ENCODE data around the gene ANAPC10.
"Not testable (repeated sequence)": the region's sequence is repeated elsewhere in the genome, so short reads cannot be mapped to it uniquely, and the experiment has no call there.

Gene ANAPC10

DNA sequence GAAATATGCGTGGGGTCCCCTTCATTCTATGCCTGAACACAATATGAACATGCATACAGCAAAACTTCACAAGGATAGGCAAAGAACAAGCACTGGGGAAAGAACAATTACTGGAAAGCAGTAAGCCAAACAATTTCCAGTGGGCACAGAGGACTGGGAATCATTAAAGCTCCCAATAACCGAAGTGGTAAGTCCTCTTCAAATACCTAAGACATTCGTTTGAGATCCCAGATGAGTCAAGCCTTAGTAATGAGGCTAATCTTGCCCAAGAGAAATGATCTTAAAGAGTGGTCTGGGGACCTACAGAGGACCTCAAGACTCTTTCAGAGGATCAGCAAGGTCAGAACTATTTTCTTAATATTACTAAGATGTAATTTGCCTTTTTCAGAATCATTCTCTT lies 28.6 kb downstream of the ANAPC10 start:
- DNase-seq, result no peak

DNA sequence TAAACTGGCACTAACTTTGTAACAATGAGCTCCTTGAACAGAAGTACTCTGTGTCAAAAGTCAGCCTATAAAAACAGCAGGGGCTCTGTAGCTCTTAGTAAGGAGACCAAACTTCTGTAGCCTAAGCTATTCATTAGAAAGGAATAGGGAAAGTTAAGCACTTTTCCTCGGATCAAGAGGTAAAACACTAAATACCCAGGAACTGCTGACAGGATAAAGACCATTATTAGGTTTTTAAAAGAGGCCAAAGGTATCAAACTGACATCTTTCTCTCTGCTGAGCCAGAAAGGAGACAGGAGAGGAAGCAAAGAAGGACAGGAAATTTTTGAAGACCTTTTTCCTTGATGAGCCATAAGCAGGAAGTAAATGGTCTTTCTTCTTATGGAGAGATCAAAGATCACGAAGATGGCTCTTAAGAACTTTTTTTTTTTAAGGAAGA lies 31.9 kb downstream of the ANAPC10 start:
- DNase-seq, result no peak

DNA sequence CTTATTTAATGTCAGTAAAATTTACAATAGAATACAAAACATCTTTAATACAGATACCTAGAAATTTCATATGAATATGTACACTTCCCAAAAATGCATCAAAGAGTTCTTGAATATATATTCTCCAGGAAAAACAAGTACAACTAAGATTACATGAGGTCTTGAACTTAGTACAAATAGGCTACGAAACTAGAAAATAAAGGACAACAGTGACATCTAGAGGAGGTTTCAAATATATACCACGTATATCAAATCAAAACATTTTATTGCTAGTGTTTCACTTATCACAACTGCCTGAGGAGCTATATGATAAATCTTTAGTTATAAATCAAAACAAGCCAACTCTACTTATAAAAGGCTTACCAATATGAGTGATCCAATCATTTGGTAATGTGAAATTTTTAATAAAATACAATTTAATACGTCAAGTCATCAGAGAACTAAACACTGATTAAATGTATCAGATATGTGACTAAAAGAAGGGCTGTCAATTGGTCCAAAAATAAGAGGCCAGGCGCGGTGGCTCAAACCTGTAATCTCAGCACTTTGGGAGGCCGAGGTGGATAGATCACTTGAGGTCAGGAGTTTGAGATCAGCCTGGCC lies 36.6 kb downstream of the ANAPC10 start:
- no peak for DNase-seq

DNA sequence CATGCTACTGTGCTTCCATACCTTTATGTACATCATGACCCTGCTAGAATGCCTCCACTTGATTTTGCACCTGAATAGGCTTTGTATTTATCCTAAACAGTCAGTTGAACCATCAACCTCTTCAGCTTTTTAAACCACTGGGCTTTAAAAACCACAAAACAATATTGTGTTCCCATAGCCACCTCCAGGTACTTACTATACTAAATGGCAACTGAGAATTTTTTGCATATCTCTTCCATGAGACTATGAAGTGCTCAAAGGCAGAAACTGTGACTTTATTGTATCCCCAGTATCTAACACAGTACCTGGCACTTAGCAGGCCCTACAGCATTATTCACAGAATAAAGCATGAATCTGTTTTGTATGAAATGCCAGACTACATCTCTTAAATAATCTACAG lies 39.7 kb downstream of the ANAPC10 start:
- DNase-seq, result no peak

DNA sequence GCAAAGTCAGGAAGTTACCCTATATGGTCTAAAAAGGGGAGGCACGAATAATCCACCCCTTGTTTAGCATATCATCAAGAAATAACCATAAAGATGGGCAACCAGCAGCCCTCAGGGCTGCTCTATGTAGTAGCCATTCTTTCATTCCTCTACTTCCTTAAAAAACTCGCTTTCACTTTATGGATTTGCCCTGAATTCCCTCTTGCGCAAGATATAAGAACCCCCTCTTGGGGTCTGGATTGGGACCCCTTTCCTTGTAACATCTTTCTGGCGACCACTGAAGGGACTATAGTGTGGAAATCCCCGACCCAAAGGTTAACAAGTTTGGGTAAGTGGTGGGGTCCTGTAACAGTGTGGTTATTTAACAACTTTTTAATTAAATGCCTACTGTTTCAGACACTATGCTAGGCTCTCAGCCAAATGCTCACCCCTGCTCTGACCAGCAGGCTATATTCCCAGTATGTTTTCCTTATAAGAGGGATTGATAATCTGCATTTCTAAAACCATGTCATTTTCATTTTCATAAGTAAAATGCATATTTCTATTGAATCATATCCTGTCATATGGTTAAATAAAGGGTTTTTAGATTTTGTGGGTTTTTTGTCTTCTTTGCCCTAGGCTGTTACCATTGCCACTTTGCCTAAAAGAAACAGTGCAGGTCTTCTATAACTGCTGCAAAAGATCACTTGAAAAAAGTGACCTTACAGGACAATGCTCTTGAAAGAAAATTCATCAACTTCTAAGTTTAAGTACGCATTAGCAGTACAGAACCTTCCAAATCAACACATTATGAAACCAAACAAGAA lies 41.5 kb downstream of the ANAPC10 start:
- no peak for DNase-seq

DNA sequence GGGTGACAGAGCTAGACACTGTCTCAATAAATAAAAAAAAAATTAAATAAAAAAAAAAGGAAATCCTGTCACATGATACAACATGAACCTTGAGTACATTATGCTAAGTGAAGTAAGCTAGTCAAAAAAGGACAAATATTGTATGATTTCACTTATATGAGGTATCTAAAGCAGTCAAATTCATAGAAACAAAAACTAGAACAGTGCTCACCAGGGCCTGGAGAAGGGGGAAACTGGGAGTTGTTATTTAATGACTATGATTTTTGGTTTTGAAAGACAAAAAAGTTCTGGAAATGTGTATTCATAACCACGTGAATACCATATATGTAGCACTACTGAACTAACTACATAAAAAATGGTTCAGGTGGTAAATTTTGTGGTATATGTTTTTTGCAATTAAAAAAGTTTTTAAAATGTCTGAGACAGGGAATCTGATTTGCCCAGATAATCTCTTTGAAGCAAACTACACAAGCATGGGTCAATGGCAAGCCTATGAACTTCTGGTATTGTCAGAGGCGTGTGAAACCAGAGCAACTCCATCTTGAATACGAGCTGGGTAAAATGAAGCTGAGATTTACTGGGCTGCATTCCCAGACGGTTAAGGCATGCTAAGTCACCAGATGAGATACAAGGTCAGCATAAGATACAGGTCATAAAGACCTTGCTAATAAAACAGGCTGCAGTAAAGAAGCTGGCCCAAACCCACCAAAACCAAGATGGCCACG lies 42.3 kb downstream of the ANAPC10 start:
- DNase-seq, result no peak

DNA sequence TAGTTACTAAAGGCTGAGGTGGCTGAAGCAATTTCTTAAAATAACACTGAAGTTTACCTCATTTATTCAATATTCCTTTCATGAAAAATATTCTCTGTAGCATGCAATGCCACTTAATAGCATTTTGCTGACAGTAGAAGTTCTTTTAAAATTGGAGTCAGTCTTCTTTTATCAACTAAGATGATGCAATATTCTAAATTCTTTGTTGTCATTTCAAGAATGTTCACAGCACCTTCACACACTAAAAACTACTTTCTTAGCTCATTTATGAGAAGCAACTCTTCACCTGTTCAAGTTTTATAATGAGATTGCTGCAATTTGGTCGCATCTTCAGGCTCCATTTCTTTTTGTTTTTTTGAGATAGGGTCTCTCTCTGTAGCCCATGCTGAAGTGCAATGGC lies 48.8 kb downstream of the ANAPC10 start:
- no peak for DNase-seq

DNA sequence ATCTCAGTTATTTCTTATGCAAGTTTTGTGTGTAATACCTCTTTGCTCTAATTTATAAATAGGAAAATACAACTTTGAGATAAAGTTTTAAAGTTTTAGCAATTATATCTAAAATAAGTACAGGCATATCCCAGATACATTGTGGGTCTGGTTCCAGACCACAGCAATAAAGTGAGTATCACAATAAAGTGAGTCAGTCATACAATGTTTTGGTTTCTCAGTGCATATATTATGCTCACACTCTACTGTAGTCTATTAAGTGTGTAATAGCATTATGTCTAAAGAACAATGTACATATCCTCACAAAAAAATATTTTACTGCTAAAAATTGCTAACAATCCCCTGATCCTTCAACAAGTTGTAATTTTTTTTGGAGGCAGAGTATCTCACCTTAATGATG lies 49.2 kb downstream of the ANAPC10 start:
- DNase-seq, result no peak

DNA sequence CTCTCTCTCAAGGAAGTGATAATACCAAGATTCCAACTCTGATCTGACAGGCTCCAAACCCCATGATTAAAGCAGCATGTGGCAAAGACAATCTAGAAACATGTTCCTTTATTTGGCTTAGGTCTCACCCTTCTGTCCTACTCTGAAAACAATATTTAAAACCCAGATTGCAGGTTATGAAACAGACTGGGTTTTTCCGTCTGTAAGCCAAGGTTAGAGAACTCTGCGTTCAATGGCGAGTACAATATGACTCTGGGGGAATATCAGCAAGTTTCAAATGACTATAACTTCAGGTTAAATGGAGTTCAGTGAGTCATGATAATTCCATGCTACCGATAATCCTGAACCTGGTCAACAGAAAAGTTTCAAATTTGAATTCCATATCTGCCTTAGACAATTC lies 50.8 kb downstream of the ANAPC10 start:
- DNase-seq, result no peak

DNA sequence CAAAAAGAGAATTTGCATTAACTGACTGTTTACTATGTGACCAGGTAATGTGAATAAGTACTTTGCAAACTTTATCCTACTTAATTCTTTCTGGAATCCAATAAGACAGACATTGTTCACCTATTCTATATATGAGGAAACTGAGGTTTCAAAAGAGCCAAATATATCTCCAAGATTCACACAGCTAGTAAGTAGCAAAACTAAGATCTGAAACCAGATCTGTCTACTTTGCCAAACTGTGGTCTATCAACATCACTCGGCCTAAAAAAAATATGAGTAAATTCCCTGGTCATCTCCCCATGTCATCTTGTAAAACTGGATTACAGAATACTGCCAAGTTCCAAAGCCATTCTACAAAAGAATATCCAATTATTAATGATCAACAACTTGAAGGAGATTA lies 52.8 kb downstream of the ANAPC10 start:
- DNase-seq, result no peak

DNA sequence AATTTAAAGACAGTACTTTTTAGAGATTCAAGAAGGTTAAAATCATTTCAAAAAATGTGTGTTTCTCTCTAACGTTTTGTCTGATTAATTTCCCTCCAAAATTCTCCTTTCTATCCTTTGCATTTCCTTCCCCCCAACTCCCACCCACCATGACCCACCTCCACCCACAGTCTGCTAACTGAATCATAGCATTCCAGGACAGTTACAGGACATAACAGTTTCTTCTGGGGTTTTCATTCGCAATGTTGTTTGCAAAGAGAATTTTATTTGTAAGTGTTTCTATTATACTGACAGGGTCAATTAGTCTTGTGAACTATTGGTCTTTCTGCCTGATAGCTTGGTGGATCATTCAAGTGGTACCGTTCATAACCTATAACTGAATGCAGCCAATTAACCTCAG lies 53.7 kb downstream of the ANAPC10 start:
- DNase-seq, result no peak

DNA sequence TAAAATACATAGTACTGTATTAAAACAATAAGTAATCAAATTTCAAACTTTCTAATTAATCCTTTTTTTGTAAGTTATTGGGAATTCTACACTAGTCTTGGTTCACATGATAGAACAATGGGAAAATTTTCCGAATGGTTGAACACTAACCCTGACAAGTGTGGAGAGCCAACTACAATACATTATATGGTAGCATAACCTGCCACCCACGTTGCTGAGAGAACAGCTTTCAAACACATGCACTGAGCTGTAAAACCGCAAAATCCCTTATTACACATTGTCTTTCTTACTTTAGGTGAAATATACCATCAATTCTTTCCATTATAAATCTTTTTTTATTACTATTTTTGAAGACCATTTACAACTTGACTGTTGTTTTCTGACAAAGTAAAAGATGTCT lies 54.7 kb downstream of the ANAPC10 start:
- DNase-seq, result no peak

DNA sequence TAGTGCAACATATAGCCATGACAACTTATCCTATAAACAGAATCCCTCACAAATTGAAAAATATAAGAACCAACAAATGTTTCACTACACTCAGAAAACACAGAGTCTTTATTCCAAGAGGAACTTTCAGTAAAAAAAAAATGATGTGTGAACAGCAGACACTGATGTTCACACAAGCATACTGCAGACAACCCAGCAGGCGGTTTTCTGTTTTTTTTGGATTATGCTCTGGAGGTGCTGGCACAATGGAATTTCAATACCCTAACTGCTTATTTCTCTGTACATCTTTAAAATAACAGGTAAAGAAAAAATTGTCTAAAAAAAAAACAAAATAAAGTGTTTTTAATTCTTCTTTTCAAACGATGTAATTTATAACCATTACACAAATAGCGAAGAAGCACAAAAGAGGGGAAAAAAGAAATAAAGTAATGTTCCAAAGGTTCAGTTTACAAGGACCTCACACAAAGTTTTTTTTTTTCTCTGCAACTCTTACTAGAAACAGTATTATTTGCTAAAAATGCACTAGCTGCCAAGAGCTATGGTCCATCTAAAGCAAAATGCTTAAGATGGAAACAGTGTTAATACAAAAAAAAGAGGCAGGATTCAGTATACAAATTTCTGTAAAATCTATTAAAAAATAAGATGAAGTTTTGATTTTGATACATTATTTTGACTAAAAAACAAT lies 55.3 kb downstream of the ANAPC10 start:
- DNase-seq, result no peak

DNA sequence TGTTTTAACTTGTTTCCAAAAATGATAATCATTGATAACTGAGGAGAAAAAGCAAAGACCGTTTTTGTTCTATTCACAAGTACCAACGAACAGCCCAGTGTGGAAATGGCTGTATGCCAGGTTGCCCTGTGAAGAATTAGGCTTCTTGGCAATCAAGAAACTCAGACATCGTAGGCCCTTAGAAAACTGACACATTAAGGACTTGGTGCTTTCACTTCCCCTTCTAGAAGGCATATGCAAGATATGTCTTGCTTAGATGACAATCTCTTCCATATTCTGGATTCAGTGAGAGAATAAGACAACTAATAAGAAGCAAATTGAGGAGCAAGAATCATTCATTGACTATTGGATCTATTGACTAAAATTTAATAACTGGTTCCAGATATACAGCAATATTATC lies 56.6 kb downstream of the ANAPC10 start:
- no peak for DNase-seq

DNA sequence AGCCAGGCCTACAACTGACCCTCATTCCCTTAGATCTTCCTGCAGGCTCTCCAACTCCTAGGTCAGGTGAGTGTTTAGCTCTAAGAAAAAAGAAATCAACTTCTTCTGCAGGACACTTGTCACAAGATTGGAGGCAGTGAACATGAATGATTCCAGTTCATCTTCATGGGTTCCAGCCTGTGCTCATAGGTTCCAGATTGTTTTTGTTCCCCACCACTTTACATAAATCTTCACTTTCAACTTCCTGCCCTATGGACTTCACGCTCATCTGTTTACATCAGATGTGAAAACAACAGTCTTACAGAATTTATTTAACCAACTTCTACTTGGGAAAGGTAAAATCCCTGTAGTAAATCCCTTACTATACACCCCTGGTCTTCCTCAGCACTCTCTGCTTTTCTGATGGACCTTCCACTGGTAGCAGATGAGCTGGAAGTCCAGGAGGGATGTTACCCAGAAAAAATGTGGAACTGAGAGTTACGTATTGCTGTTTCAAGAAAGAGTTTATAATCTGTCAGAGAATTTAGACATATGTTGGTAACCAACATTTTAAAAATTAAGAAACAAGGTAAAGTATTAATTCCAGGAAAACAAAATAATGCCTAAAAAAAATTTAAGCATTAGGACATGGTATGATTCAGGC lies 62.4 kb downstream of the ANAPC10 start:
- no peak for DNase-seq

DNA sequence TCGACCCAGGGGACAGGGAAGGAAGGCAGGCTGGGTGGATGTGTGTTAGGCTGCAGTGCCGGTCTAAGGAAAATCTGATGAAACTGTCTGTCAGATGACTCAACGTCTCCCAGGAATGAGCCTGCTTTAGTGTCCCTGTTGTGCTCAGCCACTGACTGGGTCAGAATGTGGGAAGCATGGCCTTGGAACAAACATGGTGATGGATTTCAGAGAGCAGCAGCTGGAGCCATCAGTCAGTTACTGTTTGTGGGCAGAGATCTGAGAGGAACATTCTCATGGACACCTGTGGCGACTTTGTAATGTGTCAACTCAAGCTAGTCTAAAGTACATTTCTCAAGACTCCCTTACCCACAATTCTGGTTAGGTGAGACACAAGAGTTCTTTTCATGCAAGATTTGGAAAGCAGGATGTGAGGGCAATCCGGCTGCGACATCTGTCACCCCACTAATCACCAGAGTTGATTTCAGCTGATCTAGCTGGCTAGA lies 63.2 kb downstream of the ANAPC10 start:
- DNase-seq, result no peak

DNA sequence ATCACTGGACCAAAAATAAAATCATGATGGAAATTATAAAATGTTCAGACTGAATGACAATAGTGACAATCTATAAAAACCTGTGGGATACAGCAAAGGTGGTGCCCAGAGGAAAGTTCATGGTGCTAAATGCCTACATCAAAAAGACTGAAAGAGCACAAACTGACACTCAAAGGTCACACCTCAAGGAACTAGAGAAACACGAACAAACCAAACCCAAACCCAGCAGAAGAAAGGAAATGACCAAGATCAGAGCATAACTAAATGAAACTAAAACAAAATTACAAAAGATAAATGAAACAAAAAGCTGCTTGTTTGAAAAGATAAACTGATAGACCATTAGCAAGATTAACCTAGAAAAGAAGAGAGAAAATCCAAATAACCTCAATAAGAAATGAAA lies 78.7 kb downstream of the ANAPC10 start:
- no peak for DNase-seq

DNA sequence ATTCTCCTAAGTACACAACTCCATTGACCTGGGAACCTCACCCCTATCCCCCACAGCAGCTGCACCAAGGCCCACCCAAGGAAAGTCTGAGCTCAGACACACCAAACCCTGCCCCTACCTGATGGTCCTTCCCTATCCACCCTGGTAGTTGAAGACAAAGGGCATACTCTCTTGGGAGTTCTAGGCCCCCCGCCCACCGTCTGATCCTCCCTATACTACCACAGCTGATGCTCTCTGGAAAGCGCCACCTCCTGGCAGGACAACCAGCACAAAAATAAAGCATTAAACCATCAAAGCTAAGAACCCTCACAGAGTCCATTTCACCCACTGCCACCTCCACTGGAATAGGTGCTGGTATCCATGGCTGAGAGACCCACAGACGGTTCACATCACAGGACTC lies 83.6 kb downstream of the ANAPC10 start:
- no peak for DNase-seq

DNA sequence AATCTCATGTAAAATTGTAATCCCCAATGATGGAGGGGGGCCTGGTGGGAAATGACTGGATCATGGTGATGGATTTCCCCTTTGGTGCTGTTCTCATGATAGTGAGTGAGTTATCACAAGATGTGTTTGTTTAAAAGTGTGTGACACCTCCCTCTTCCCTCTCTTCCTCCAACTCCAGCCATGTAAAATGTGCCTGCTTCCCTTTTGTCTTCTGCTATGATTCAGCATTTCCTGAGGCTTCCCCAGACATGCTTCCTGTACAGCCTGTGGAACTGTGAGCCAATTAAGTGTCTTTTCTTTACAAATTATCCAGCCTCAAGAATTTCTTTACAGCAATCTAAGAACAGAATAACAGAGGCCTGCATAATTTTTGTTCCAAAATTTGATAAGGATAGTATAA lies 85.2 kb downstream of the ANAPC10 start:
- DNase-seq, result no peak

DNA sequence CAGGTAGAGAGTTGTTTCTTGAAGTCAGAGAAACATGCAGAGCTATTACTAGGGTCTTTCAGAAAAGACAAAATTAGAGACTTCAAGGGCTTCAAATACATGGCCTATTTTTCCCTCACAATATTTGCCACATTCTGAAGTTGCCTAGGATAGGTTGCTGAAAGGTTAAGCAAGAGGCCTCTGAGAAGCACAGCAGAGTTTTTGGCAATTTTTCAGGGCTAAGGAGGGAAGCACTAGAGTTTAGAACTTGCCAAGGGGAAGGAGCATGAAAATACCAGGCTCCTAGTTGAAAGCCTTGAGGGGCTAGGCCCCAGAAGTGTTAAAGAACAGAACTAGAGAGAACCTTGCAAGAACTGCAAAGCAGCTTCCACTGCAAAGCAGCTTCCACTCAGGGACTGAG lies 86.4 kb downstream of the ANAPC10 start:
- no peak for DNase-seq

DNA sequence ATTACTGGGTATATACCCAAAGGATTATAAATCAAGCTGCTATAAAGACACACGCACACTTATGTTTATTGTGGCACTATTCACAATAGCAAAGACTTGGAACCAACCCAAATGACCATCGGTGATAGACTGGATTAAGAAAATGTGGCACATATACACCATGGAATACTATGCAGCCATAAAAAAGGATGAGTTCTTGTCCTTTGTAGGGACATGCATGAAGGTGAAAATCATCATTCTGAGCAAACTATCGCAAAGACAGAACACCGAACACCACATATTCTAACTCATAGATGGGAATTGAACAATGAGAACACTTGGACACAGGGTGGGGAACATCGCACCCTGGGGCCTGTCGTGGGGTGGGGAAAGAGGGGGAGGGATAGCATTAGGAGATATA lies 87.7 kb downstream of the ANAPC10 start:
- DNase-seq, result not testable (repeated sequence)

DNA sequence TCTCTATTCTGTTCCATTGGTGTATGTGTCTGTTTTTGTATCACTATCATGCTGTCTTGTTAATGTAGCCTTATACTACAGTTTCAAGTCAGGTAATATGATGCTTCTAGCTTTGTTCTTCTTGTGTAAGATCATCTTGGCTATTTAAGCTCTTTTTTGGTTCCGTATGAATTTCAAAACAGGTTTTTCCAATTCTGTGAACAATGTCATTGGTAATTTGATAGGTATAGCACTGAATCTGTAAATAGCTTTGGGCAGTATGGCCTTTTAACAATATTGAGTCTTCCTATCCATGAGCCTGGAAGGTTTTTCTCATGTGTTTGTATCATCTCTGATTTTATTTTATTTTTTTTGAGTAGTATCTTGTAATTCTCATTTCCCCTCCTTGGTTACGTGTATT lies 94.3 kb downstream of the ANAPC10 start:
- DNase-seq, result no peak

DNA sequence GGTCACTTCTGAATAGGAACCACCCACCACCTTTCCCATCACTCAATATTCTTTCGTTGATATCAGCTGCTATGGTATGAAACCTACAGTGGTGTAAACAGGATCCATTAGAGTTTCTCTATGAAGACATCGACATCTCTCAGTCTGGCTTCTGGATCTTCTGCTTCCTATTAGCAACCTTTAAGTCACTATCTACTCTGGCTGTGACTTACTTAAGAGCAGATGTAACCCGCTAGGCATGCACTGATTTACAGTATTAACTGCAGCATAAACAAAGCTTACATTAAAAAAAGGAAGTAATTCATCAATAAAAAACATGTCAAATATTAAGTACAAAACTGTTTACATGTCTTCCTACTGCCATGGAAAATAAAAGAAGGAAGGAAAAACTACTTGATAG lies 96.4 kb downstream of the ANAPC10 start:
- no peak for DNase-seq

Data from NCI-H774 (cell line).